Measurements from ENCODE around the gene GALNT16. TPM values are rescaled to one million over a fixed set of nuclear protein-coding genes. Genes with fewer than 3 reads are reported as not detected.

Gene GALNT16
- total RNA-seq, 2 experiments from 2014 or later, result not detected

DNA sequence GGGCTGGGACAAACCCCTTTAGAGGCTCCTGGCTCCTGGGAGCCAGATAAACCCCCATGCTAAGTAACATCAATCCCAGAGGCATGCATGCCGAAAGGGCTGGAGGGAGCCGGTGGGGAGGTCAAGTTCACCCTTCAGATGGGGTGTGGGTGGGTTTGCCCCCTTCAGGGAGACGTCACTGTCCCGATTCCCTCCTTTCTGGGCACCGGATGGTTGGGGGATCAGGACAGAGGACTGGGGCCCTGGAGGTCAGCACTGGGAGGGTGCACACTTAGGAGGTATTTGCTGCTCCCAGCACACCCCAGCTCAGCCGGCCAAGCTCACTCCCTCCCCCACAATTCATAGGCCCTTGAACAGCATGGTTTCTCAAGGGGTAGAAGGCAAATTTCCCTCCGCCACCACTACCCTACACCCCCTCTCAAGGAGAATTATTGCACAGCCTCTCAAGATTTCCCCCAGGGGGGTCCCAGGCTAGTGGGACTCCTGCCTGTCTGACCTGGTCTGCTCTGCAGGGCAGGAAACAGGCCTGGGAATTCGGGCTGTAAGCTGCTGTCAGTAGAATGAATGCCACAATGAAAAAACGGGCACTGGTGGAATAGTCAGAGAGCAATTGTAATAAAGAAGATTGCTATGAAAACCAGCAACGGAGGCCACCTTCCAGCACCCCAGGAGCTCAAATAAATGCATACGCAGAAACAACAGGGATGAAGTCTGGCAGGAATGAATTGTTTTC, 63.5 kb downstream of the GALNT16 start:
- DNase-seq, result peak in 1 of 14 experiments; percentile 22
- ATAC-seq (ENCODE audit: poor library complexity), result no peak

DNA sequence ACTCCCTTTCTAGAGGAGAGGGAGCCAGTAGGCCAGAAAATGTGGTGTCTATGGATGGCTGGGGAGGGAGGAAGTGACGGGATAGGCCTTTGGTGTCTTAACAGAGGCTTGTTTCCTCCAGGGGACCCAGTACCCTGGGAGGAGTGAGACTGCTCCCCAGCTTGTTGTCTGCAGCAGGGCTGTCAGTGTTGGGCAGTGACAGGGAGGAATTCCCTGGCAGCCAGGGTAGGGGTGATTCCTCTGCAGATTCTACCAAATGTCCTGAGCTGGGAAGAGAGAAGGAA, 64.0 kb downstream of the GALNT16 start:
- DNase-seq (no peak), ATAC-seq (ENCODE audit: poor library complexity) (no peak)
- no peak overlapping the region for H3K27ac ChIP-seq (ENCODE audit: low read depth in 1 of 2, low read length in 2 of 2)
- no peaks in the 10 kb centered on the region for H3K4me1 ChIP-seq (ENCODE audit: insufficient read depth, low read length)
- ChIA-PET CTCF (no interaction called here), POLR2A (no interaction called here)
- intact Hi-C loops (cut with DNase I, micrococcal nuclease), result no loop called here
- TF ChIP-seq, protein P1, sequence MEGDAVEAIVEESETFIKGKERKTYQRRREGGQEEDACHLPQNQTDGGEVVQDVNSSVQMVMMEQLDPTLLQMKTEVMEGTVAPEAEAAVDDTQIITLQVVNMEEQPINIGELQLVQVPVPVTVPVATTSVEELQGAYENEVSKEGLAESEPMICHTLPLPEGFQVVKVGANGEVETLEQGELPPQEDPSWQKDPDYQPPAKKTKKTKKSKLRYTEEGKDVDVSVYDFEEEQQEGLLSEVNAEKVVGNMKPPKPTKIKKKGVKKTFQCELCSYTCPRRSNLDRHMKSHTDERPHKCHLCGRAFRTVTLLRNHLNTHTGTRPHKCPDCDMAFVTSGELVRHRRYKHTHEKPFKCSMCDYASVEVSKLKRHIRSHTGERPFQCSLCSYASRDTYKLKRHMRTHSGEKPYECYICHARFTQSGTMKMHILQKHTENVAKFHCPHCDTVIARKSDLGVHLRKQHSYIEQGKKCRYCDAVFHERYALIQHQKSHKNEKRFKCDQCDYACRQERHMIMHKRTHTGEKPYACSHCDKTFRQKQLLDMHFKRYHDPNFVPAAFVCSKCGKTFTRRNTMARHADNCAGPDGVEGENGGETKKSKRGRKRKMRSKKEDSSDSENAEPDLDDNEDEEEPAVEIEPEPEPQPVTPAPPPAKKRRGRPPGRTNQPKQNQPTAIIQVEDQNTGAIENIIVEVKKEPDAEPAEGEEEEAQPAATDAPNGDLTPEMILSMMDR (IDR thresholded peaks at IDR 0.05), result no peak
- no peaks in the 10 kb centered on the region for H3K27me3 ChIP-seq (ENCODE audit: control insufficient read depth in 1 of 2, insufficient read depth in 2 of 2, low read length in 2 of 2)
- H3K36me3 ChIP-seq (ENCODE audit: insufficient read depth, low read length), result no peaks in the 10 kb centered on the region
- Mint-ChIP-seq H3K9me3 (no peaks in the 10 kb centered on the region), H3K27me3 (no peaks in the 10 kb centered on the region), H3K4me1 (ENCODE audit: low read depth) (no peaks in the 10 kb centered on the region), H3K36me3 (ENCODE audit: low read depth) (no peaks in the 10 kb centered on the region), H3K27ac (no peak overlapping the region), H3K4me3 (no peak overlapping the region)
- H3K9me3 ChIP-seq (ENCODE audit: control insufficient read depth in 1 of 2, insufficient read depth in 1 of 2, low read length in 2 of 2), result no peaks in the 10 kb centered on the region
- H3K4me3 ChIP-seq (ENCODE audit: low read length), result no peak overlapping the region

More for the DNA sequence above, 63.5 kb downstream of the GALNT16 start:
- Mint-ChIP-seq H3K9me3 (no peaks in the 10 kb centered on the region), H3K36me3 (ENCODE audit: low read depth) (no peaks in the 10 kb centered on the region), H3K4me1 (ENCODE audit: low read depth) (no peaks in the 10 kb centered on the region), H3K27ac (no peak overlapping the region), H3K27me3 (no peaks in the 10 kb centered on the region), H3K4me3 (no peak overlapping the region)
- intact Hi-C loops (cut with DNase I, micrococcal nuclease), result no loop called here
- TF ChIP-seq, protein P1 (IDR thresholded peaks at IDR 0.05), result no peak
- Histone ChIP-seq H3K27ac (ENCODE audit: low read depth in 1 of 2, low read length in 2 of 2) (no peak overlapping the region), H3K4me3 (ENCODE audit: low read length) (no peak overlapping the region), H3K9me3 (ENCODE audit: control insufficient read depth in 1 of 2, insufficient read depth in 1 of 2, low read length in 2 of 2) (no peaks in the 10 kb centered on the region), H3K27me3 (ENCODE audit: control insufficient read depth in 1 of 2, insufficient read depth in 2 of 2, low read length in 2 of 2) (no peaks in the 10 kb centered on the region), H3K4me1 (ENCODE audit: insufficient read depth, low read length) (no peaks in the 10 kb centered on the region), H3K36me3 (ENCODE audit: insufficient read depth, low read length) (no peaks in the 10 kb centered on the region)
- ChIA-PET POLR2A (no interaction called here), CTCF (no interaction called here)

DNA sequence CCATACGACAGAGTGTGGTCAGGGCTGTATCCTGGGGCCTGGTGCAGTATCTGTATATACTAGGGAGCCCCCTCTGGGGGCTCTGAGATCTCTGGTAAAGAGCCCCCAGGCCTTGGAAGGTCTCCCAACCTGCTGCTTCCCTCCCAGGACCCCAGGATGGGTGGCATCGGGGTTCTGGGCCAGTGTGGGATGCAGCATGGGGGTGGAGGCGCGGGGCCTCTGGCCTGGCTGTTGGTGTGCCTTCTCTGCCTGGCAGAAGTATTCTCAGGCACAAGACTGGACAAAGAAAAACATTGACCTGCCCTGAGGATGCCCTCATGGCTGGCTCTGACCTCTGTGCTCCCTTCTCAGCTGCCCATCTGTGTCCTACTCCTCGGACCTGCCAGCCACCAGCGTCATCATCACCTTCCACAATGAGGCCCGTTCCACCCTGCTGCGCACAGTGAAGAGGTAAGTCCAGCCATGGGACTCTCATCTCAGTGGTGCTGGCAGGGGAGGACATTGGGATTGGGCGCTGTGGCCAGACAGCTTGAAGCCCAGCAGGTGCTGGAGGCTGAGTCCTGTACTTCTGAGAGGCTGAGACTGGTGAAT, 64.5 kb downstream of the GALNT16 start:
- H3K27ac ChIP-seq (ENCODE audit: low read depth in 1 of 2, low read length in 2 of 2), result no peak overlapping the region
- H3K4me1 ChIP-seq (ENCODE audit: insufficient read depth, low read length), result no peaks in the 10 kb centered on the region
- Mint-ChIP-seq H3K4me1 (ENCODE audit: low read depth) (no peaks in the 10 kb centered on the region), H3K27me3 (no peaks in the 10 kb centered on the region), H3K36me3 (ENCODE audit: low read depth) (no peaks in the 10 kb centered on the region), H3K9me3 (no peaks in the 10 kb centered on the region), H3K4me3 (no peak overlapping the region), H3K27ac (no peak overlapping the region)
- H3K27me3 ChIP-seq (ENCODE audit: control insufficient read depth in 1 of 2, insufficient read depth in 2 of 2, low read length in 2 of 2), result no peaks in the 10 kb centered on the region
- H3K9me3 ChIP-seq (ENCODE audit: control insufficient read depth in 1 of 2, insufficient read depth in 1 of 2, low read length in 2 of 2), result no peaks in the 10 kb centered on the region
- ChIA-PET CTCF (no interaction called here), POLR2A (no interaction called here)
- no peaks in the 10 kb centered on the region for H3K36me3 ChIP-seq (ENCODE audit: insufficient read depth, low read length)
- intact Hi-C loops (cut with DNase I, micrococcal nuclease), result no loop called here
- TF ChIP-seq, protein P1 (IDR thresholded peaks at IDR 0.05), result no peak
- DNase-seq (peak in 1 of 14 experiments; percentile 14), ATAC-seq (ENCODE audit: poor library complexity) (no peak)
- no peak overlapping the region for H3K4me3 ChIP-seq (ENCODE audit: low read length)

Data from CD4-positive, alpha-beta T cell (primary cell).